Activated CD4-positive, alpha-beta memory T cell treated with anti-CD3 and anti-CD28 coated beads, Interleukin-2, amount 10 ng/mL, durations not matched to agents 7 days and 5 days (primary cell): ENCODE measurements around the gene YY1. TPM values are rescaled to one million over a fixed set of nuclear protein-coding genes. Genes with fewer than 3 reads are reported as not detected.
"Not testable (repeated sequence)": the region's sequence is repeated elsewhere in the genome, so short reads cannot be mapped to it uniquely, and the experiment has no call there.

ENCODE experiments used
- CTCF ChIA-PET: fragments of 350-600 bp; sonication (Branson Sonifier 250); formaldehyde crosslinking; loops from one replicate; lab custom pipeline; 2021; ENCODE audit warnings: antibody characterized with exemption, inconsistent platforms; lab: Charles Lee
- POLR2A ChIA-PET: fragments of 350-600 bp; sonication (Branson Sonifier 250); formaldehyde crosslinking; loops from one replicate; lab custom pipeline; 2021; ENCODE audit warnings: antibody characterized with exemption; lab: Charles Lee
- DNase-seq: peaks from one replicate; pipeline ENCODE4 v3.0.0-alpha.2; 2020
- H3K27ac Mint-ChIP-seq: one replicate; pipeline ENCODE4 v1.8.0; 2021; ENCODE audit warnings: mild to moderate bottlenecking, mixed read lengths
- H3K27me3 Mint-ChIP-seq: one replicate; pipeline ENCODE4 v1.8.0; 2021; ENCODE audit warnings: mixed read lengths
- H3K36me3 Mint-ChIP-seq: one replicate; pipeline ENCODE4 v1.8.0; 2021; ENCODE audit warnings: low read depth, mixed read lengths
- H3K4me1 Mint-ChIP-seq: one replicate; pipeline ENCODE4 v1.8.0; 2021; ENCODE audit warnings: mixed read lengths
- H3K4me3 Mint-ChIP-seq: one replicate; pipeline ENCODE4 v1.8.0; 2021; ENCODE audit warnings: mild to moderate bottlenecking, mixed read lengths
- H3K9me3 Mint-ChIP-seq: one replicate; pipeline ENCODE4 v1.8.0; 2021; ENCODE audit warnings: mixed read lengths
- total RNA-seq, 2 experiments: library from RNA; stranded (reverse); gene quantifications; one replicate each; pipeline ENCODE4 v1.2.3, GENCODE V29; 2021

YY1 gene
- total RNA-seq, 2 experiments from 2014 or later = 94.0 to 95.6 TPM

GRCh38 chr14:100296106-100296651, 57.2 kb downstream of the YY1 start:
- no peaks in the 10 kb centered on the region for H3K4me1 Mint-ChIP-seq

DNA sequence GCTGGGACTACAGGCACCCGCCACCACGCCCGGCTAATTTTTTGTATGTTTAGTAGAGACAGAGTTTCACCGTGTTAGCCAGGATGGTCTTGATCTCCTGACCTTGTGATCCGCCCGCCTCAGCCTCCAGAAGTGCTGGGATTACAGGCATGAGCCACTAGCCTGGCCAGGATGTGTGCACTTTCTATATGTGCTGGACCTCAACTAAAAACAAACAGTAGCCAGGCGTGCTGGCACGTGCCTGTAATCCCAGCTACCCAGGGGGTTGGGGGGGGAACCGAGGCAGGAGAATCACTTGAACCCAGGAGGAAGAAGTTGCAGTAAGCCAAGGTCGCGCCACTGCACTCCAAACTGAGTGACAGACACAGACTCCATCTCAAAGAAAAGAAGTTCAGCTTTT, 57.8 kb downstream of the YY1 start:
- DNase-seq, POLR2A ChIA-PET, H3K4me1 Mint-ChIP-seq, CTCF ChIA-PET, H3K9me3 Mint-ChIP-seq, H3K27ac Mint-ChIP-seq, H3K27me3 Mint-ChIP-seq, H3K36me3 Mint-ChIP-seq, H3K4me3 Mint-ChIP-seq: not testable (repeated sequence)

More at GRCh38 chr14:100296106-100296651, 57.2 kb downstream of the YY1 start:
- CTCF ChIA-PET = no interaction called here
- Mint-ChIP-seq H3K4me3 (no peak overlapping the region), H3K36me3 (no peaks in the 10 kb centered on the region), H3K9me3 (no peaks in the 10 kb centered on the region), H3K27ac (no peak overlapping the region), H3K27me3 (no peaks in the 10 kb centered on the region)
- POLR2A ChIA-PET = no interaction called here
- no peak for DNase-seq

DNA sequence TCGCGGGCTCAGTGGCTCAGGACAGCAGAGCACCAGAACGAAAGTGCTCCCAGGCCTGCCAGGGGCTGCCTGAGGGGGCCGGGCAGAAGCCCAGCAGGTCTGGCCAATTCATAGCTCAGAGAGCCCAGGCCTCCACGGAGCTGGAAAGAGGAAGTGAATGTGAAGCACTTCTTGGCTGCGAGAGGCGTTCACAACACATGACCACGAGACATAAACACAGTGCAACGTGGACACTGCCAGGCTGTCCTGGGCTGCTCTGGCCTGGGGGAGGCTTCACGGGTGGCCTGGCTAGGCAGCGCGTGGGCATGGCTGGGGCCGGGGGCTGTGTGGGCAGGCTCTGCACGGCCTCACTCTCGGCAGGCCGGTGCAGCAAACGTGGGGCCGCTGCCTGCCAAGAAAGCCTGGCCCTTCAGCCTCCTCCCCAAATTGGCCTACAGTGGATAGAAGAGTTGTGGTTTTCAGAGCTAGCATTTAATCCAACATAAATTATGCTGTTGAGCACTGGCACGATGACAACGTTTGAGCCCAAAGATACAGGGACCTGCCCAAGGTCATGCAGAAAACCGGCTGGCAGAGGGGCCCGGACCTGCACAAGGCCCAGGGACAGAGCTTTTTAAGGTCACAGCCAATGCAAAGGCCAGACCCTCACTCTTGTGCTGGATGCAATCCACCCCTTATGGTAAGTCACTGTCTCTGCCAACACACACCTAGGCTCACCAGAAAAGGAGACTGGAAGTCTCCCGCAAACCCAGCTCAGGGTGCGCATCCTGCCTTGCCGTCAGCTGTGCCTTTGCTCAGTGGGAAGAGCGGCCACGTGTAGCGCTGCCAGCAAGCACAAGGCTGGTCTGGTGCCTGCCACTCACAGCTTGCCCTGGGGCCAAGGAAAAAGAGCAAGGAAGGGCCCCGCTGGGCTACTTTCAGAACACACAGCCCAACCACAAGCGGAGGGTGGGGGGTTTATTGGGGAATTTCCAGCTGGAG, 58.7 kb downstream of the YY1 start:
- Mint-ChIP-seq H3K36me3 (no peaks in the 10 kb centered on the region), H3K4me3 (no peak overlapping the region), H3K27ac (no peak overlapping the region), H3K4me1 (no peaks in the 10 kb centered on the region), H3K9me3 (no peaks in the 10 kb centered on the region), H3K27me3 (no peaks in the 10 kb centered on the region)
- ChIA-PET CTCF (interaction anchor here (0.6 kb wide), 1 partner anchor 249 kb away, joined by 3 read pairs; no protein-coding TSS in a partner anchor), POLR2A (no interaction called here)
- DNase-seq = no peak

DNA sequence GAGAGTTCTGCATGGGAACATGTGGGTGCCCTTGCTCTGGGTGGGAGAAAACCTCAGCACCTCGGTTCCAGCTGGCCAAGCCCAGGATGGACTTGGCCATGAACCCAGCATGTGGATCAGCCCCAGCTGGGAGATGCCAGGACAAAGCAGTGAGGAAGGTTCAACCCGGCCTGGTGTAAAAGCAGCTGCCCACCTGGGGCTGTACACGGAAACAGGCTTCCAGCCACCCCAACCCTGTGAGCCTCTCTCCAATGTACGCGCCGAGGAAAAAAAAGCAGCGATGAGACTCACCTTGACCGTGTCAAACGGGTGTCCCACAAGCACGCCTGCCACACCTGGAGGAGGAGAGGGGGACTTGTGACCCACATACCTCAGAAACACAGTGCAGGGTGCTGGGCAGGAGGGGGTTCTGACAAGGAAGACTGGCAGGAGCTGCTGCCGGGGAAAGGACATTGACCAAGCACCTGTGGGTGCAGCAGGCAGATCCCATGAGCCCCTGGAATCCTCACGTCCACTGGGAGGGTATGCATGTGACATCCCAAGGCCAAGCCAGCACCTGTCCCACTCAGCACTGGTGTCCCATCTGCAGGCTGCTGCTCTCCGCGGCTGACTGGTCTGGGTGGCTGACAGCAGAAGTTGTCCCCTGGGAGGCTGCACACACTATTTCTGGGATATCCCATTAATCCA, 59.8 kb downstream of the YY1 start:
- H3K9me3 Mint-ChIP-seq = no peaks in the 10 kb centered on the region

GRCh38 chr14:100299238-100299560, 60.3 kb downstream of the YY1 start:
- Mint-ChIP-seq H3K4me3 (no peak overlapping the region), H3K27ac (no peak overlapping the region), H3K9me3 (no peaks in the 10 kb centered on the region), H3K4me1 (no peaks in the 10 kb centered on the region), H3K27me3 (no peaks in the 10 kb centered on the region), H3K36me3 (no peaks in the 10 kb centered on the region)
- POLR2A ChIA-PET = no interaction called here
- no peak for DNase-seq
- CTCF ChIA-PET = no interaction called here

More for the DNA sequence above, 59.8 kb downstream of the YY1 start:
- no peak for DNase-seq
- Mint-ChIP-seq H3K36me3 (no peaks in the 10 kb centered on the region), H3K4me1 (no peaks in the 10 kb centered on the region), H3K27ac (no peak overlapping the region), H3K4me3 (no peak overlapping the region), H3K27me3 (no peaks in the 10 kb centered on the region)
- ChIA-PET POLR2A (no interaction called here), CTCF (no interaction called here)

DNA sequence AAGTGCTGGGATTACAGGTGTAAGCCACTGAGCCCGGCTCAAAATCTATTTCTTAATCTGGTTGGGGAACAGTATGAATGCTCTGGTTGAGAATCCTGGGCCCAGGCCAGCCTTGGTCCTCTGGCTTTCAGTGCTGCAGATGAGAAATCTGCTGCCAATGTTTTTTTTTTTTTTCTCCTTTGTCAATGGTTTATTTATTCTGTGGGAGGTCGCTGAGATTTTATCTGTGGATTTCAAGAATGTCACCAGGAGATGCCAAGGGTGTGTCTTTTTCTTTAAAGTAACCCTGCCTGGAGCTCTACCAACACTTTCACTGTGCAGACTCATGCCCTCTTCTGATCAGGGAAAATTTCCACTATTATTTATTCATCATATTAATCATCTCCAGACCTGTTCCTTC, 63.7 kb downstream of the YY1 start:
- Mint-ChIP-seq H3K4me3 (no peak overlapping the region), H3K9me3 (no peaks in the 10 kb centered on the region), H3K36me3 (no peaks in the 10 kb centered on the region), H3K4me1 (peaks cover 12% of the 10 kb centered on the region), H3K27me3 (peaks cover 15% of the 10 kb centered on the region), H3K27ac (no peak overlapping the region)
- POLR2A ChIA-PET = interaction anchor here (0.7 to 1.5 kb wide), 2 partner anchors 73 to 275 kb away, joined by 3 read pairs; a partner anchor contains a TSS
- CTCF ChIA-PET = interaction anchor here (0.9 to 2.0 kb wide), 4 partner anchors 11 to 75 kb away, joined by 3 to 9 read pairs (median 4); partner anchors contain the start of gene SLC25A47
- DNase-seq = no peak

DNA sequence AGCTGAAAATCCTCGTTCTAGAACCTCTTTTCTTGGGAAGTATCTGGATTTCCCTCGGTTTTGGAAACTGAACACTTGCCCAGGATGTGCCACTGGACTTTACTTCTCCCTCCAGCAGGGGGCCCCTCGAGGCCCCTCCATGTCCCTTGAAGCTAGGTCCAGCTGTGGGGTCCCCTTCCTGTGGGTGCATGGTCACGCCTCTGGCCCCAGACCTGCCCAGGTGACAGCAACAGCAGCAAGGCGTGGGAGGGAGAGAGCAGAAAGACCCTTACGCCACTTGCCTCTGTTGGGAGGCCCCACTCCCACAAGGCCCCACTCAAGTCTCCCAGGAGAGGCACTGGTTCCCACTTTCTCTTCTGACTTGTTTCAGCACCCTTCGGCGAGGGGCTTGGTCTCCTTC, 64.2 kb downstream of the YY1 start:
- Mint-ChIP-seq H3K27me3 (peaks cover 19% of the 10 kb centered on the region), H3K27ac (no peak overlapping the region), H3K4me1 (peaks cover 12% of the 10 kb centered on the region), H3K9me3 (no peaks in the 10 kb centered on the region), H3K4me3 (no peak overlapping the region), H3K36me3 (no peaks in the 10 kb centered on the region)
- ChIA-PET CTCF (interaction anchor here (0.9 to 2.0 kb wide), 4 partner anchors 11 to 74 kb away, joined by 3 to 9 read pairs (median 4); partner anchors contain the start of gene SLC25A47), POLR2A (interaction anchor here (0.7 to 1.5 kb wide), 3 partner anchors 72 to 274 kb away, joined by 3 read pairs; a partner anchor contains a TSS)
- no peak for DNase-seq

GRCh38 chr14:100303925-100304324, 65.0 kb downstream of the YY1 start:
- ChIA-PET POLR2A (interaction anchor here (1.1 to 1.5 kb wide), 2 partner anchors 71 to 73 kb away, joined by 3 read pairs; a partner anchor contains a TSS), CTCF (interaction anchor here (2.0 kb wide), 1 partner anchor 74 kb away, joined by 9 read pairs; no protein-coding TSS in a partner anchor)
- peaks cover 23% of the 10 kb centered on the region for H3K27me3 Mint-ChIP-seq
- DNase-seq = no peak
- H3K9me3 Mint-ChIP-seq = no peaks in the 10 kb centered on the region
- H3K27ac Mint-ChIP-seq = no peak overlapping the region
- H3K4me1 Mint-ChIP-seq = peaks cover 12% of the 10 kb centered on the region
- H3K36me3 Mint-ChIP-seq = no peaks in the 10 kb centered on the region
- no peak overlapping the region for H3K4me3 Mint-ChIP-seq

DNA sequence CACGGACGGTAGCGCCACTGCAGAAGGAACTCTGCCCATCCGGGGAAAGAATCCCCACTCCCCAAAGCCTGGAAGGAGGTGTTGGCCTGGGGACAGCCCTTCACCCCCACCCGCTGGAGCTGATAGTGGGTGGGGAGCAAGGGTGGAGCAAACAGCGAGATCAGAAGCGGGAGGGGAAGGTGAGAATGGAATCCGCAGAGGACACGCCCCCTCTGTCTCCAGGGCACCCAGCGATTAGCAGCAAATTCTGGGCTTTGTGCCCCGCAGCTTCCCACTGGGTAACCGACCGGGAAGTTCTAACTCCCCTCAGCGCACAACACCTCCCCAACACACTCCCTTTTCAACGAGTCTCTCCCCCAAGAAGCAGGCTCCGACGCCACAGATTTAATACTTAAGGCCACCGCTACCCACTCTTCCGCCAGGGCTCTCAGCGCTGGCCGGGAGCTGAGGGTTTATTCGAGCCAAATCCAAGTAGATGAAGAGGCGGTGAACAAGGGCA, 65.9 kb downstream of the YY1 start:
- ChIA-PET POLR2A (interaction anchor here (1.3 kb wide), 1 partner anchor 9 kb away, joined by 3 read pairs; no protein-coding TSS in a partner anchor), CTCF (interaction anchor here (1.2 kb wide), 1 partner anchor 19 kb away, joined by 3 read pairs; no protein-coding TSS in a partner anchor)
- H3K27me3 Mint-ChIP-seq = peaks cover 23% of the 10 kb centered on the region
- DNase-seq = no peak
- no peaks in the 10 kb centered on the region for H3K9me3 Mint-ChIP-seq
- peak overlapping the region; percentile 65 for H3K4me3 Mint-ChIP-seq
- no peaks in the 10 kb centered on the region for H3K36me3 Mint-ChIP-seq
- H3K4me1 Mint-ChIP-seq = peaks cover 12% of the 10 kb centered on the region
- H3K27ac Mint-ChIP-seq = no peak overlapping the region

DNA sequence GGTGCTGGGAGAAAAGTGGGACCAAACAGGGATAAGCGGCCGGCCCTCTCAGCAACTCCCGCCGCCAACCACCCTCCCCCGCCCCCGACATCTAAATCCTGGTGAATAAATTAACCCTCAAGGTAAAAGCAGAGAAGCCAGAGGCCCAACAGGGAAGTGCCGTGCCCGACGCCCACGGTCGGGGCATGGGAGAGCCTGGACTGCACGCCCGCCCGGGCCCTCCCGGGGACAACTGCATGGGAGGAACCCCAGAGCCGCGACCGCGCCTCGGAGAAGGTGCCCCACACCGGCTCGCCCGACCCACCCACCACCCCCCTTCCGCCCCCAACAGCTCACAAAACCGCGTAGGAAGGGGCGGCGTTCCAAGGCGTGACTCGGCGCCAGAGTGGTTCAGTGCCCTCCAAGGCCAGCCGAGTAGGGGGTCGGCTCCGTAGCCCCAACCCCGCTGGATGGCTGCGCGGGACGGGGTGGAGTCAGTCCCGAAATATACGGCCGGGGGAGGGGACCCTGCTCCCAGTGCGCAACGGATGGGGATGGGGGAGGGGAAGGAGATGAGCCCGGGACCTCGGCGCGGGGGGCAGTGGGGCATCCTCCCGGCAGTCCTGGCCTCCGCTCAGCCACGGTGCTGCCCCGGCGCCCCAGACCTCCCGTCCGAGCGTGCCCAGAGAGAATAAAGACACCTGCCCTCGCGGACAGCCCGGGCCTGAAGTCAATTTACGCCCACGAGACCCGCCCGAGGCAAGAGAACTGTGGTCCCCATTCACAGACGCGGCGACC, 66.6 kb downstream of the YY1 start:
- peak overlapping the region; percentile 65 for H3K4me3 Mint-ChIP-seq
- CTCF ChIA-PET = interaction anchor here (1.2 kb wide), 1 partner anchor 19 kb away, joined by 3 read pairs; no protein-coding TSS in a partner anchor

GRCh38 chr14:100306101-100306997, 67.4 kb downstream of the YY1 start, which contains the start of gene SLC25A29:
SLC25A29 (minus strand) TSS chr14:100306444; CDS start chr14:100306232, 212 bp downstream.
- Mint-ChIP-seq H3K27ac (no peak within 1 kb of the TSS), H3K9me3 (no peaks in the 10 kb centered on the region), H3K27me3 (peaks cover 25% of the 10 kb centered on the region), H3K36me3 (no peaks in the 10 kb centered on the region), H3K4me1 (peaks cover 12% of the 10 kb centered on the region), H3K4me3 (peak within 1 kb of the TSS; percentile 65)
- ChIA-PET POLR2A (interaction anchor here (1.1 kb wide), 1 partner anchor 85 kb away, joined by 3 read pairs; no protein-coding TSS in a partner anchor), CTCF (no interaction called here)
- DNase-seq = peak; percentile 73

More for the DNA sequence above, 66.6 kb downstream of the YY1 start:
- H3K27ac Mint-ChIP-seq = no peak overlapping the region
- no peaks in the 10 kb centered on the region for H3K9me3 Mint-ChIP-seq
- POLR2A ChIA-PET = interaction anchor here (1.3 kb wide), 1 partner anchor 9 kb away, joined by 3 read pairs; no protein-coding TSS in a partner anchor
- H3K4me1 Mint-ChIP-seq = peaks cover 12% of the 10 kb centered on the region
- peak; percentile 25 for DNase-seq
- H3K36me3 Mint-ChIP-seq = no peaks in the 10 kb centered on the region
- peaks cover 23% of the 10 kb centered on the region for H3K27me3 Mint-ChIP-seq
